Measurements from ENCODE around the gene SELENON.
A peak's percentile ranks its signal among the peaks of the same experiment; 100 is the strongest.
"Not testable (repeated sequence)": the region's sequence is repeated elsewhere in the genome, so short reads cannot be mapped to it uniquely, and the experiment has no call there.

Gene SELENON

GRCh38 chr1:25832336-25833037, 32.5 kb downstream of the SELENON start:
- DNase-seq: no peak

- DNase-seq: no peak
These were observed 33.2 kb downstream of the SELENON start for GRCh38 chr1:25833158-25833557.

GRCh38 chr1:25834894-25835293, 34.9 kb downstream of the SELENON start:
- no peak for DNase-seq

- no peak for DNase-seq
These were observed 36.7 kb downstream of the SELENON start for GRCh38 chr1:25836695-25837094.

- no peak for DNase-seq
These were observed 37.4 kb downstream of the SELENON start for GRCh38 chr1:25837262-25837875.

- DNase-seq: not testable (repeated sequence)
These were observed 39.8 kb downstream of the SELENON start for GRCh38 chr1:25839808-25840207.

GRCh38 chr1:25843483-25843882, 43.5 kb downstream of the SELENON start:
- DNase-seq: no peak

GRCh38 chr1:25844536-25845337, 44.7 kb downstream of the SELENON start:
- DNase-seq: no peak

- DNase-seq: no peak
These were observed 45.7 kb downstream of the SELENON start for GRCh38 chr1:25845664-25846063.

- DNase-seq: no peak
These were observed 47.9 kb downstream of the SELENON start for GRCh38 chr1:25847929-25848328.

GRCh38 chr1:25848531-25848930, 48.5 kb downstream of the SELENON start:
- no peak for DNase-seq

- DNase-seq: no peak
These were observed 54.6 kb downstream of the SELENON start for GRCh38 chr1:25854554-25854953.

- DNase-seq: no peak
These were observed 56.9 kb downstream of the SELENON start for GRCh38 chr1:25856856-25857255.

GRCh38 chr1:25858494-25858893, 58.5 kb downstream of the SELENON start:
- DNase-seq: no peak

GRCh38 chr1:25858906-25859789, 59.2 kb downstream of the SELENON start, which contains the start of gene AUNIP:
Gene AUNIP, minus strand, starts transcription at chr1:25859457. Its CDS starts 100 bp downstream, at chr1:25859357.
- peak; percentile 90 for DNase-seq

GRCh38 chr1:25861316-25862286, 61.6 kb downstream of the SELENON start:
- no peak for DNase-seq

- DNase-seq: no peak
These were observed 62.9 kb downstream of the SELENON start for GRCh38 chr1:25862785-25863485.

- no peak for DNase-seq
These were observed 63.7 kb downstream of the SELENON start for GRCh38 chr1:25863486-25864262.

GRCh38 chr1:25864434-25864833, 64.4 kb downstream of the SELENON start:
- DNase-seq: no peak

- DNase-seq: no peak
These were observed 66.3 kb downstream of the SELENON start for GRCh38 chr1:25866288-25866687.
